ENCODE data around the gene THSD7B.
"Not testable (repeated sequence)": the region's sequence is repeated elsewhere in the genome, so short reads cannot be mapped to it uniquely, and the experiment has no call there.

DNA sequence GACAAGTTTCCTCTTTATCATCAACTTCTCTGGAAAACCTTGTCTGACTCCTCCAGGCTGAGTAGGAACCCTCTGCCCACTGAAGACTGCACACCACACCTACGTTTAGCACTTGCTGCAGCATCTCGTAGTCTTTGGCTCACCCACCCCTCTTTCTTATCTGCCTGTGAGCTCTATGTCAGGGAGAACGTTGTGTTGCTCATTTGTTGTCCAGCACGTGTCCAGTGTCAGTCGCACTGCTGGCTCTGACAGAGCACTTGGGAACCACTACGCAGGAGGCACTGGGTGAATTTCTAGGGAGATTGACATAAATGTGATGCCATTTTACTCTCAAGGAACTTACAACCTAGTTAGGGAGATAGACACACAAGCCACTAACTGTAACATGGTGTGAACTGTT lies 216.3 kb downstream of the THSD7B start:
- not testable (repeated sequence) for TF ChIP-seq EZH2 (IDR thresholded peaks at IDR 0.05; ENCODE audit: insufficient read depth, poor library complexity, severe bottlenecking); EZH2phosphoT487 (IDR thresholded peaks at IDR 0.05; ENCODE audit: insufficient read depth, low read depth)
